H1 (cell line): ENCODE results near the gene TSPY2. TPM values are rescaled to one million over a fixed set of nuclear protein-coding genes. Genes with fewer than 3 reads are reported as not detected.
"Not testable (repeated sequence)": the region's sequence is repeated elsewhere in the genome, so short reads cannot be mapped to it uniquely, and the experiment has no call there.

ENCODE experiments used
- CTCF ChIA-PET: fragments of 300-600 bp; sonication (Branson Sonifier 250); formaldehyde crosslinking; loops from one replicate; lab custom pipeline; 2021; ENCODE audit not compliant: partially characterized antibody; lab: Charles Lee
- POLR2A ChIA-PET: fragments of 300-600 bp; sonication (Branson Sonifier 250); formaldehyde crosslinking; loops from one replicate; lab custom pipeline; 2021; ENCODE audit warnings: inconsistent platforms; ENCODE audit not compliant: partially characterized antibody; lab: Charles Lee
- DNase-seq, 2 experiments: peaks; one replicate each; pipeline versions ENCODE4 v3.0.0 to v3.0.0-alpha.2; 2010 to 2022; ENCODE audit warnings: low spot score in 2 of 2, low read depth in 1 of 2, mixed read lengths in 1 of 2
- FAIRE-seq: peaks from 2 replicates; lab custom pipeline; 2011; peaks lifted over from hg19 to GRCh38; lab: Jason Lieb, UNC
- H2AFZ ChIP-seq: 2 replicates; pipeline ENCODE4 v1.8.1; 2012; ENCODE audit warnings: low read length, inconsistent platforms
- H2AK5ac ChIP-seq: 2 replicates; pipeline ENCODE4 v1.6.1; 2013; ENCODE audit warnings: low read depth, low read length
- H2BK120ac ChIP-seq: replicated peaks from 2 replicates; pipeline ENCODE3; 2013; ENCODE audit warnings: low read depth, low read length, inconsistent platforms
- H2BK12ac ChIP-seq: 2 replicates; pipeline ENCODE4 v1.6.1; 2013; ENCODE audit warnings: low read depth, low read length
- H2BK15ac ChIP-seq: 2 replicates; pipeline ENCODE4 v1.6.1; 2013; ENCODE audit warnings: low read length
- H2BK20ac ChIP-seq: 2 replicates; pipeline ENCODE4 v1.6.1; 2013; ENCODE audit warnings: low read length
- H2BK5ac ChIP-seq: 2 replicates; pipeline ENCODE4 v1.6.1; 2013; ENCODE audit warnings: low read depth, low read length
- H3K14ac ChIP-seq: 2 replicates; pipeline ENCODE4 v1.6.1; 2013; ENCODE audit warnings: inconsistent platforms; ENCODE audit not compliant: insufficient read length
- H3K18ac ChIP-seq: 2 replicates; pipeline ENCODE4 v1.6.1; 2013; ENCODE audit warnings: low read length; ENCODE audit errors: extremely low read depth
- H3K23ac ChIP-seq: 2 replicates; pipeline ENCODE4 v1.6.1; 2013; ENCODE audit warnings: inconsistent platforms; ENCODE audit not compliant: insufficient read length
- H3K23me2 ChIP-seq: 2 replicates; pipeline ENCODE4 v1.6.1; 2013; ENCODE audit warnings: low read depth, low read length
- H3K27ac ChIP-seq: 2 replicates; pipeline ENCODE4 v1.6.1; 2011; ENCODE audit warnings: low read depth, low read length, inconsistent platforms
- H3K27me3 ChIP-seq, 4 experiments: replicated peaks in 1 of 4; 1 replicate in 1 of 4; 2 replicates in 3 of 4; pipeline versions ENCODE4 v1.6.1 to v1.8.1; 2011 to 2013; ENCODE audit warnings: low read length in 3 of 4, mild to moderate bottlenecking in 3 of 4, inconsistent platforms in 2 of 4, mixed read lengths in 2 of 4, moderate library complexity in 1 of 4; ENCODE audit not compliant: control insufficient read depth in 3 of 4, insufficient read depth in 3 of 4; ENCODE audit errors: extremely low read depth in 1 of 4
- H3K36me3 ChIP-seq, 4 experiments: 2 replicates each; pipeline versions ENCODE4 v1.6.1 to v1.8.1; 2011 to 2013; ENCODE audit warnings: mild to moderate bottlenecking in 4 of 4, low read length in 3 of 4, moderate library complexity in 2 of 4, control low read depth in 1 of 4, inconsistent platforms in 1 of 4; ENCODE audit not compliant: insufficient read depth in 4 of 4, control insufficient read depth in 2 of 4
- H3K4ac ChIP-seq: replicated peaks from 2 replicates; pipeline ENCODE3; 2013; ENCODE audit warnings: low read length, low read depth, mixed read lengths, inconsistent platforms; ENCODE audit not compliant: insufficient read length
- H3K4me1 ChIP-seq, 4 experiments: replicated peaks in 1 of 4; 1 replicate in 1 of 4; 2 replicates in 3 of 4; pipeline versions ENCODE4 v1.6.1 to v1.8.1; 2011 to 2013; ENCODE audit warnings: low read length in 3 of 4, inconsistent platforms in 2 of 4, mixed read lengths in 1 of 4; ENCODE audit not compliant: insufficient read depth in 4 of 4, control insufficient read depth in 3 of 4
- H3K4me2 ChIP-seq, 2 experiments: 2 replicates each; pipeline versions ENCODE4 v1.6.1 to v1.8.1; 2011 to 2013; ENCODE audit warnings: low read depth in 2 of 2, low read length in 2 of 2, control low read depth in 1 of 2, inconsistent platforms in 1 of 2, mild to moderate bottlenecking in 1 of 2; ENCODE audit not compliant: insufficient read depth in 1 of 2
- H3K4me3 ChIP-seq, 4 experiments: fragments of 200-600, 300-600 bp in 1 of 4; sonication (generic), shearing (Covaris generic), sonication (Bioruptor Twin) in 1 of 4; 2 replicates each; pipeline versions ENCODE4 v1.5.1 to v1.8.1; 2011 to 2016; ENCODE audit warnings: low read length in 4 of 4, low read depth in 3 of 4, control low read depth in 2 of 4, inconsistent platforms in 2 of 4, mild to moderate bottlenecking in 2 of 4, mixed read lengths in 1 of 4, moderate library complexity in 1 of 4; ENCODE audit not compliant: insufficient read depth in 2 of 4; ENCODE audit errors: extremely low read depth in 1 of 4
- H3K56ac ChIP-seq: replicated peaks from 2 replicates; pipeline ENCODE3; 2013; ENCODE audit warnings: low read depth, mild to moderate bottlenecking, mixed read lengths, low read length, inconsistent platforms; ENCODE audit not compliant: insufficient read length
- H3K79me1 ChIP-seq: 2 replicates; pipeline ENCODE4 v1.6.1; 2013; ENCODE audit warnings: low read depth, low read length, control low read depth
- H3K79me2 ChIP-seq, 2 experiments: 2 replicates each; pipeline versions ENCODE4 v1.6.1 to v1.8.1; 2012 to 2013; ENCODE audit warnings: low read length in 2 of 2, mild to moderate bottlenecking in 2 of 2, inconsistent platforms in 1 of 2; ENCODE audit not compliant: insufficient read depth in 2 of 2, control insufficient read depth in 1 of 2
- H3K9ac ChIP-seq, 4 experiments: replicated peaks in 1 of 4; 1 replicate in 1 of 4; 2 replicates in 3 of 4; pipeline versions ENCODE4 v1.6.1 to v1.8.1; 2011 to 2013; ENCODE audit warnings: low read depth in 3 of 4, low read length in 3 of 4, control low read depth in 2 of 4, mild to moderate bottlenecking in 2 of 4, moderate library complexity in 2 of 4, inconsistent platforms in 1 of 4; ENCODE audit errors: extremely low read depth in 1 of 4
- H3K9me3 ChIP-seq, 2 experiments: 2 replicates each; pipeline versions ENCODE4 v1.6.1 to v1.8.1; 2012 to 2013; ENCODE audit warnings: mild to moderate bottlenecking in 2 of 2, moderate library complexity in 2 of 2, control low read depth in 1 of 2, inconsistent platforms in 1 of 2, low read depth in 1 of 2, low read length in 1 of 2, mixed read lengths in 1 of 2; ENCODE audit not compliant: insufficient read depth in 2 of 2
- H4K20me1 ChIP-seq, 2 experiments: replicated peaks in 1 of 2; 2 replicates each; pipeline versions ENCODE3 to v1.8.1; 2011 to 2013; ENCODE audit warnings: inconsistent platforms in 2 of 2, low read length in 2 of 2, mild to moderate bottlenecking in 1 of 2; ENCODE audit not compliant: insufficient read depth in 2 of 2, control insufficient read depth in 1 of 2
- H4K5ac ChIP-seq: 2 replicates; pipeline ENCODE4 v1.6.1; 2013; ENCODE audit warnings: low read length, low read depth, mixed read lengths, inconsistent platforms; ENCODE audit not compliant: insufficient read length
- H4K8ac ChIP-seq: 2 replicates; pipeline ENCODE4 v1.8.0; 2013; ENCODE audit warnings: mild to moderate bottlenecking, moderate library complexity, low read length, inconsistent platforms; ENCODE audit not compliant: insufficient read depth; ENCODE audit errors: extremely low read depth
- H4K91ac ChIP-seq: replicated peaks from 2 replicates; pipeline ENCODE3; 2013; ENCODE audit warnings: low read length, mixed read lengths, inconsistent platforms; ENCODE audit not compliant: insufficient read length
- WGBS, 2 experiments: shearing (Covaris generic) in 1 of 2; methylation state at CpG; one replicate each; pipeline versions ENCODE4 v1.1.6 to v1.1.7; 2013 to 2015; ENCODE audit warnings: low lambda C conversion rate in 2 of 2, mixed read lengths in 2 of 2, inconsistent platforms in 1 of 2, low coverage in 1 of 2, missing lambda C conversion rate in 1 of 2; ENCODE audit not compliant: insufficient replicate concordance in 2 of 2, insufficient coverage in 1 of 2, insufficient read length in 1 of 2; ENCODE audit errors: extremely low coverage in 1 of 2, missing lambda C conversion rate in 1 of 2; 5-methylcytosine and 5-hydroxymethylcytosine counted together
- polyA plus RNA-seq, 7 experiments: library from polyadenylated mRNA; depleted of rRNA in 3 of 7; stranded (reverse) in 5 of 7; unstranded in 2 of 7; fragments of >200 nt in 5 of 7; fragments of 200-250 nt in 2 of 7; gene quantifications; 1 replicate in 5 of 7; 2 replicates in 1 of 7; 4 replicates in 1 of 7; pipeline versions ENCODE4 v1.2.1 to v1.2.3, GENCODE V29; 2011 to 2013; ENCODE audit warnings: missing spikeins in 2 of 7, mixed read lengths in 2 of 7
- total RNA-seq: library from RNA; stranded (reverse); fragmentation: NEBNext Ultra II Directional; extraction: Animal tissue kit (Norgen Biotek cat#: 25700); gene quantifications from 2 replicates; pipeline ENCODE4 v1.2.1, GENCODE V29; 2021

The TSPY2 gene
- total and polyA plus RNA-seq, 2 of the 8 experiments (the other 6 are each of a cell fraction or from before 2014, with no cell fraction given), result not detected

GRCh38 chrY:6269839-6270238, 23.8 kb downstream of the TSPY2 start:
- H2BK12ac ChIP-seq, H4K20me1 ChIP-seq, H3K79me1 ChIP-seq, H3K4me2 ChIP-seq, H2BK15ac ChIP-seq, H2BK120ac ChIP-seq, POLR2A ChIA-PET, H3K14ac ChIP-seq, H3K27me3 ChIP-seq, H3K27ac ChIP-seq, H3K9me3 ChIP-seq, H3K18ac ChIP-seq, H4K8ac ChIP-seq, H4K91ac ChIP-seq, H2AK5ac ChIP-seq, H4K5ac ChIP-seq, H3K56ac ChIP-seq, H3K79me2 ChIP-seq, H3K36me3 ChIP-seq, H2BK5ac ChIP-seq, H3K23ac ChIP-seq, H3K4me1 ChIP-seq, H3K9ac ChIP-seq, H2AFZ ChIP-seq, H3K23me2 ChIP-seq, H3K4me3 ChIP-seq, CTCF ChIA-PET, DNase-seq, H3K4ac ChIP-seq, H2BK20ac ChIP-seq: not testable (repeated sequence)
- peak; percentile 60 for FAIRE-seq
- WGBS, 2 experiments, result 69% methylated on average over 1 of the region's 4 CpGs; no CpG with 5 or more reads in 1 of the 2 experiments
